Measurements from ENCODE around the gene CDH4. TPM values are rescaled to one million over a fixed set of nuclear protein-coding genes. Genes with fewer than 3 reads are reported as not detected.

Gene CDH4
- total and polyA plus RNA-seq, 2 of the 4 experiments (the other 2 are of a cell fraction): 1.6 to 3.5 TPM

DNA sequence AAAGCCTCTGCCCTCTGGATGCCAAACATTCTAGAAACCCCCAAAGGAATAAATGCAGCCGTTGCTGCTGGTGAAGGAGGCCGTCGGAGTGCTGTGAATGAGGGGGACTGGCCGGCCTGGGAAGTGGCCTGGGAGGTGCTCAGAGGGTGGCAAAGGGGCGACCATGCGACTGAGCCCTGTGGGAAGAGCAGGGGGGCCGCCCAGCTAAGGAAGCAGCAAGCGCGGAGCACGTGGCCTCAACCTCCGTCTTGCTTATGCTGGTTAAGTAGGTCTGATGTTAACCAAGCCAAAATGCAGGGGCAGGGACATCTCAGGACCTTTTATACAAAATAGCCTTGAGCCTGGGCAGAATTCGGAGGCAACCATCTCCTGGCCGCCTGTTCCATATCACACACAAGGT is 432.1 kb downstream of the CDH4 start:
- no peak overlapping the region for H4K91ac ChIP-seq (ENCODE audit: insufficient read depth, low read depth, low read length)

More for the DNA sequence above, 432.1 kb downstream of the CDH4 start:
- Histone ChIP-seq H2BK120ac (ENCODE audit: low read depth, low read length) (no peak overlapping the region), H3K4me2 (ENCODE audit: low read depth, low read length) (no peak overlapping the region), H3K4me1 (ENCODE audit: control insufficient read depth, insufficient read depth, low read length) (no peaks in the 10 kb centered on the region), H3K9me1 (ENCODE audit: insufficient read depth, low read length) (peaks cover 5% of the 10 kb centered on the region; the same call in 1 of the 2 replicates), H2BK15ac (ENCODE audit: low read depth, low read length) (no peak overlapping the region), H3K79me1 (ENCODE audit: low read depth in 1 of 2, low read length in 2 of 2) (no peaks in the 10 kb centered on the region), H3K18ac (ENCODE audit: low read depth, low read length) (no peak overlapping the region), H3K14ac (replicated peaks; ENCODE audit: low read depth, low read length) (no peak overlapping the region), H2BK20ac (ENCODE audit: low read depth, low read length) (no peak overlapping the region), H3K56ac (ENCODE audit: extremely low read depth, insufficient read depth, low read length) (no peak overlapping the region), H3K4me3 (ENCODE audit: insufficient read depth, low read depth, low read length) (no peak overlapping the region), H3K9me3 (ENCODE audit: control insufficient read depth, insufficient read depth, low read length) (peaks cover 5% of the 10 kb centered on the region), H3K27me3 (ENCODE audit: control insufficient read depth, insufficient read depth, low read length) (no peaks in the 10 kb centered on the region; the same call in none of the 2 replicates), H3K36me3 (ENCODE audit: control insufficient read depth, insufficient read depth, low read length) (no peaks in the 10 kb centered on the region), H2AK9ac (replicated peaks; ENCODE audit: low read depth, low read length, poor library complexity) (no peak overlapping the region), H4K8ac (ENCODE audit: low read depth in 2 of 2, low read length in 2 of 2) (no peak overlapping the region), H4K5ac (ENCODE audit: low read depth, low read length) (no peak overlapping the region), H2AK5ac (ENCODE audit: low read depth, low read length) (no peak overlapping the region), H2BK5ac (ENCODE audit: low read depth, low read length, poor library complexity, severe bottlenecking) (no peak overlapping the region), H3K23ac (ENCODE audit: low read depth, low read length) (no peak overlapping the region), H3K27ac (ENCODE audit: insufficient read depth, low read length) (no peak overlapping the region), H3K9ac (ENCODE audit: low read depth, low read length) (no peak overlapping the region), H4K20me1 (ENCODE audit: insufficient read depth, low read length) (no peaks in the 10 kb centered on the region; the same call in 1 of the 2 replicates), H2AFZ (replicated peaks; ENCODE audit: low read length, poor library complexity) (no peak overlapping the region), H3K4ac (ENCODE audit: low read depth, low read length) (no peak overlapping the region)
- WGBS, 2 experiments (ENCODE audit: extremely low coverage in 2 of 2, insufficient read length in 1 of 2): 77% methylated on average over 6 of the region's 13 CpGs; no CpG with 5 or more reads in 1 of the 2 experiments
- CTCF ChIA-PET: no interaction called here
- TF ChIP-seq USF2 (IDR thresholded peaks at IDR 0.05; ENCODE audit: low read depth, low read length): no peak
- no peak for TF ChIP-seq MXI1 (IDR thresholded peaks at IDR 0.05; ENCODE audit: borderline replicate concordance, low read depth, low read length)
- TF ChIP-seq CEBPB (IDR thresholded peaks at IDR 0.05; ENCODE audit: low read depth, low read length): no peak
- TF ChIP-seq RFX5 (IDR thresholded peaks at IDR 0.05; ENCODE audit: low read depth, low read length): no peak
- TF ChIP-seq, protein P1, sequence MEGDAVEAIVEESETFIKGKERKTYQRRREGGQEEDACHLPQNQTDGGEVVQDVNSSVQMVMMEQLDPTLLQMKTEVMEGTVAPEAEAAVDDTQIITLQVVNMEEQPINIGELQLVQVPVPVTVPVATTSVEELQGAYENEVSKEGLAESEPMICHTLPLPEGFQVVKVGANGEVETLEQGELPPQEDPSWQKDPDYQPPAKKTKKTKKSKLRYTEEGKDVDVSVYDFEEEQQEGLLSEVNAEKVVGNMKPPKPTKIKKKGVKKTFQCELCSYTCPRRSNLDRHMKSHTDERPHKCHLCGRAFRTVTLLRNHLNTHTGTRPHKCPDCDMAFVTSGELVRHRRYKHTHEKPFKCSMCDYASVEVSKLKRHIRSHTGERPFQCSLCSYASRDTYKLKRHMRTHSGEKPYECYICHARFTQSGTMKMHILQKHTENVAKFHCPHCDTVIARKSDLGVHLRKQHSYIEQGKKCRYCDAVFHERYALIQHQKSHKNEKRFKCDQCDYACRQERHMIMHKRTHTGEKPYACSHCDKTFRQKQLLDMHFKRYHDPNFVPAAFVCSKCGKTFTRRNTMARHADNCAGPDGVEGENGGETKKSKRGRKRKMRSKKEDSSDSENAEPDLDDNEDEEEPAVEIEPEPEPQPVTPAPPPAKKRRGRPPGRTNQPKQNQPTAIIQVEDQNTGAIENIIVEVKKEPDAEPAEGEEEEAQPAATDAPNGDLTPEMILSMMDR (conservative IDR thresholded peaks at IDR 0.05; ENCODE audit: low read depth, low read length): no peak
- no peak for TF ChIP-seq MAFK (IDR thresholded peaks at IDR 0.05; ENCODE audit: low read depth, low read length)
- TF ChIP-seq NFE2L2 (IDR thresholded peaks at IDR 0.05; ENCODE audit: low read depth, low read length): no peak
- TF ChIP-seq BHLHE40 (IDR thresholded peaks at IDR 0.05; ENCODE audit: low read depth, low read length): no peak
- TF ChIP-seq RAD21 (IDR thresholded peaks at IDR 0.05; ENCODE audit: low read length): no peak
- no peak for TF ChIP-seq POLR2A (IDR thresholded peaks at IDR 0.05; ENCODE audit: low read depth, low read length)
- TF ChIP-seq RCOR1 (IDR thresholded peaks at IDR 0.05; ENCODE audit: insufficient replicate concordance, low read length): no peak
- no peak for TF ChIP-seq FOS (IDR thresholded peaks at IDR 0.05; ENCODE audit: low read depth, low read length)
- no peak for TF ChIP-seq MAZ (IDR thresholded peaks at IDR 0.05; ENCODE audit: borderline replicate concordance, low read depth, low read length)
- TF ChIP-seq, protein P2, sequence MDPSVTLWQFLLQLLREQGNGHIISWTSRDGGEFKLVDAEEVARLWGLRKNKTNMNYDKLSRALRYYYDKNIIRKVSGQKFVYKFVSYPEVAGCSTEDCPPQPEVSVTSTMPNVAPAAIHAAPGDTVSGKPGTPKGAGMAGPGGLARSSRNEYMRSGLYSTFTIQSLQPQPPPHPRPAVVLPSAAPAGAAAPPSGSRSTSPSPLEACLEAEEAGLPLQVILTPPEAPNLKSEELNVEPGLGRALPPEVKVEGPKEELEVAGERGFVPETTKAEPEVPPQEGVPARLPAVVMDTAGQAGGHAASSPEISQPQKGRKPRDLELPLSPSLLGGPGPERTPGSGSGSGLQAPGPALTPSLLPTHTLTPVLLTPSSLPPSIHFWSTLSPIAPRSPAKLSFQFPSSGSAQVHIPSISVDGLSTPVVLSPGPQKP (IDR thresholded peaks at IDR 0.05; ENCODE audit: borderline replicate concordance, low read depth, low read length): no peak
- no peak for TF ChIP-seq CHD1 (IDR thresholded peaks at IDR 0.05; ENCODE audit: low read depth, low read length)
- no TSS peak for BruUV-seq (replicated peaks)
- intact Hi-C loops (cut with micrococcal nuclease): no loop called here
- POLR2A ChIA-PET (ENCODE audit: unreplicated experiment): no interaction called here
- ATAC-seq (ENCODE audit: low read depth) (no peak), DNase-seq (no peak)
- in situ Hi-C loops (cut with MboI; ENCODE audit: low sequenced_read_pairs): no loop called here
- dilution Hi-C loops (cut with HindIII; ENCODE audit: low sequenced_read_pairs, unreplicated experiment): no loop called here

Measured in IMR-90 (cell line).